ENCODE measurements around the gene SPIRE1.

DNA sequence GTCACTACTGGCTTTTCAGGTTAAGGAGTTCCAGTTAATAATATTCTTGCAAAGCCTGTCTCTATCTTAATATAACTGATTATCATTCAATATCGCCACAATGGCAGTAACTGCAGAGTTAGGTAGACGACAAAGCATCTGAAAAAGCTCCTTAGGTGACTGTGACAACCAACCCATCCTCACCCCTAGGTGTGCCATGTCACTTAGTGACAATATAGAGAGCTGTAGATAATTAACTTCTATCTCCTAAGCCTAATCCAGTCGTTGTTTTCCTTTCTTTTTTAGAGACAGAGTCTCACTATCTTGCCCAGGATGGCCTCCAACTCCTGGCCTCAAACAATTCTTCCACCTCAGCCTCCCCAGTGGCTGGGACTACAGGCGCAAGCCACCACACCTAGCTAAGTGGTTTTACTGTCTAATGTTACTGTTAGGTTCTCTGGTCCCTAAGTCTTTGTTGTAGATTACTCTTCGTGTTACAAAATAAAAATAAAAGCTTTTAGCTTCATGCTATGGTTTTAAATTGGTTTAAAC is 65.2 kb downstream of the SPIRE1 start:
- TF ChIP-seq EP300 (IDR thresholded peaks at IDR 0.05) (no peak), POLR2AphosphoS5 (IDR thresholded peaks at IDR 0.05) (no peak)
- TF ChIP-seq, protein P1, sequence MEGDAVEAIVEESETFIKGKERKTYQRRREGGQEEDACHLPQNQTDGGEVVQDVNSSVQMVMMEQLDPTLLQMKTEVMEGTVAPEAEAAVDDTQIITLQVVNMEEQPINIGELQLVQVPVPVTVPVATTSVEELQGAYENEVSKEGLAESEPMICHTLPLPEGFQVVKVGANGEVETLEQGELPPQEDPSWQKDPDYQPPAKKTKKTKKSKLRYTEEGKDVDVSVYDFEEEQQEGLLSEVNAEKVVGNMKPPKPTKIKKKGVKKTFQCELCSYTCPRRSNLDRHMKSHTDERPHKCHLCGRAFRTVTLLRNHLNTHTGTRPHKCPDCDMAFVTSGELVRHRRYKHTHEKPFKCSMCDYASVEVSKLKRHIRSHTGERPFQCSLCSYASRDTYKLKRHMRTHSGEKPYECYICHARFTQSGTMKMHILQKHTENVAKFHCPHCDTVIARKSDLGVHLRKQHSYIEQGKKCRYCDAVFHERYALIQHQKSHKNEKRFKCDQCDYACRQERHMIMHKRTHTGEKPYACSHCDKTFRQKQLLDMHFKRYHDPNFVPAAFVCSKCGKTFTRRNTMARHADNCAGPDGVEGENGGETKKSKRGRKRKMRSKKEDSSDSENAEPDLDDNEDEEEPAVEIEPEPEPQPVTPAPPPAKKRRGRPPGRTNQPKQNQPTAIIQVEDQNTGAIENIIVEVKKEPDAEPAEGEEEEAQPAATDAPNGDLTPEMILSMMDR (IDR thresholded peaks at IDR 0.05) = no peak
